Amniotic stem cell (primary cell): ENCODE data around the gene GRAP.
"Not testable (repeated sequence)": the region's sequence is repeated elsewhere in the genome, so short reads cannot be mapped to it uniquely, and the experiment has no call there.

ENCODE experiments used
- DNase-seq: peaks from one replicate; lab custom pipeline; 2025; lab: John Stamatoyannopoulos, UW

The GRAP gene

DNA sequence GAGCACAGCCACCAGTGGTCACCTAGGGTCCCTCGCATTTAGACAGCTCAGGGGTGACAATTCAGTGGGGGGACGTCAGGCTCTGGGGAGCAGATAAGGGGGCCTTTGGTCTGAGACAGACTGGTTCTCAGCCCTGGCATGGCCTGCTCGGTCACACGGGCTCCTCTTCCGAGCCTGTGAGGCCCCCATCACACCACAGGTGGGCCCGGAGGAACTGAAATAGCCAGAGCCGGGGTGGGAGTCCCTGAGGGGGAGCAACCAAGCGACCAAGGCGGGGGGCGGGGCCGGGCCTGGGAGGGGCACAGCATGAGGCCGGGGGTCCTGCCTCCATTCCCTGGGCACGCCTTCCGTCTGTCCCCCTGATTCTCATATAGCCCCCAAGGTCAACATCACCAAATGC lies 4.4 kb downstream of the GRAP start:
- DNase-seq = not testable (repeated sequence)

DNA sequence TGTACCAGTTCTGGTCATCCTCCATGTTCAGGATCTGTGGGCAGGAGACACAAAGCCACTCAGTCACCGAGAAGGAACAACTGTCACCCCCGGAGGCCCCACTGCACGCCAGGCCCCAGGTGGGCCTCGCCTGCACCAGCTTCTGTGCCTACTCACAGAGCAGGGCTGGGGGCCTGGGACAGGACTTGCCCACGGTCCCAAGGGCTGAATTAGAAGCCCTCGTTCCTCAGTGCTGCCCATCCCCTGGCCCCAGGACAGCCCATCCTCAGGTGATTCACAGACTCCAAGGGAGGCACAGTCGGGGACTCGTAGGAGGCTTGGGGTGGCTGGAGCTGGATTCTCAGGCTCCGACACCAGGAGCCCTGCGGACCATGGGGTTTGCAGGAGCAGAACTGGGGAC lies 4.9 kb downstream of the GRAP start:
- DNase-seq = not testable (repeated sequence)

DNA sequence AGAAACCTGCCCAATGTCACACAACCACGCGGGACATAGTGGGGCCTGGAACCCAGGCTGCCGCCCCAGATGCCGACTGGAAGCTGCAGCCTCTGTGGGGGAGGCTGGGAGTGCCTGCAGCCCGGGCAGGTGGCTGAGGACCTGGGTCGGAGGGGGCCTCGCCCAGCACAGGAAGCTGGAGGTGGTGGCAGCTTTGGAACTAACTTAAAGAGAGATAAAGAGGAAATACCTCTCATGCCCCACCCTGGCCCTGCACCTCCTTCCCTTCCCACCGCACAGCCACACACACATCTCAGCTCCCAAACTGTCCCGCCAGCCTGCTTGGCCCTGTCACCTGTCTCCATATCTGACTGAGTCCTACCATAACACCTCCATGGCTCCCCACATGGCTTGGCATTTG lies 6.4 kb downstream of the GRAP start:
- DNase-seq = not testable (repeated sequence)

DNA sequence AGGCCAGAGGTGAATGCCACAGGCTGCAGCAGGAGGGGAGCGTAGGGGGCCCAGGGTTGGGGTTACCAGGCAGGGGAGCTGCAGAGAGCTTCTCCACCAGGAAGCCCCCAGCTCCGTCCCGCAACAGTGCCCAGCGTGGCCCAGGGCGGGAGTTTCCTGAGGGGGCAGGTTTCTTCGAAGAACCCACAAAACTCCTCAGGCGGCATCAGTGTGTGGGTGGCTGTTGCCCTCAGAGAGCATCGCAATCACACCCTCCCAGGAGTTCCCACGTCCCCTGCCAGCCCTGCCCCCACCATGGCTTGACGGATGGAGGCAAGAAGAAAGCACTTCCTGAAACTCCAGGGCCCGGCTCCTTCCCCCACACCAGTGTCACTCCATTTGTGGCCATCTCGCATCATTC lies 8.0 kb downstream of the GRAP start:
- DNase-seq = not testable (repeated sequence)

DNA sequence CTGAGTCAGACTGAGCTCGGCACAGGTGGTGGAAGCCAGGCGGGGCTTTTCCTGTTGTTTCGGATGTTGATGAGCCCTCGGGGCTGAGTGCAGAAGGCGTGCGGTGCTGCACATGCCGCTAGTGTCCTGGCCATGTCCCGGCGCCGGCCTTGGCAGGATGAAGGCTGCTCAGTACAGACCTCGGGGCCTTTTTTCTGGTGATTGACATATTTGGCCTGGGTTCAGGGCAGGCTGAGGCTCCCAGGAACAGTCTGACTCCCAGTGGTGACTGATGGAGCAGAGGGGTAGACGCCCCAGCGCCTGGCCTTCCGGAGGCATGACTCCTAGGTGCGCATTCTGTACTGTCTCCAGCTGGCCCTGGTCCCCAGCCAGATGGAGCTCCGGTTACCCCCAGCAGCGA lies 8.8 kb downstream of the GRAP start:
- DNase-seq = not testable (repeated sequence)

DNA sequence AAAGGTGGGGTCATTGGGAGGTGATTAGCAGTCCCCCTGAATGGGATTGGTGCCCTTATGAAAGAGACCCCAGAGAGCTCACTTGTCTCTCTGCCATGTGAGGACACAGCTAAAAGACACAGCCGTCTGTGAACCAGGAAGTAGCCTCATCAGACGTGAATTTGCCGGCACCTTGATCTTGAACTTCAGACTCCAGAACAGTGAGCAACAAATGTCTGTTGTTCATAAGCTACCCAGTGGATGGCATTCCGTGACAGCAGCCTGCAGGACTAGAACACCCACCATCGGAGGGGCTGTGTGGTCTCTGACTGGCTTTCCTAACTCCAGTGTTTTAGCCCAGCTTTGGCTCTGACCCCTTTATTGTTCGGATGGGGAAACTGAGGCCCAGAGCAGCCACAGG lies 9.2 kb downstream of the GRAP start:
- DNase-seq = not testable (repeated sequence)

DNA sequence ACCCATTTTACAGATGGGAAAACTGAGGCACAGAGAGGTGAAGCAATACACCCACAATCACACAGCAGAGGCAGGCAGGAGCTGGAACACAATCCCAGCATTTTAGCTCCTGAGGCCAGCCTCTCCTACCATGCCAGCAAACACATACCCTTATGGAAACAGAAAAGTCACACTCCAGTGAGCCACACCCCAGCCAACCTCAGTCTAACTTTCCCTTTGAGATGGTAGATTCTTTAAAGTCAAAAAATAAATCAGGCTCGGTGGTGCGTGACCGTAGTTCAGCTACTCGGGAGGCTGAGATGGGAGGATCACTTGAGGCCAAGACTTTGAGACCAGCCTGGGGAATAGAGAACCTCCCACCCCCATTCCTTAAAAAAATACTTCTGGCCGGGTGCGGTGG lies 10.6 kb downstream of the GRAP start:
- DNase-seq = not testable (repeated sequence)

DNA sequence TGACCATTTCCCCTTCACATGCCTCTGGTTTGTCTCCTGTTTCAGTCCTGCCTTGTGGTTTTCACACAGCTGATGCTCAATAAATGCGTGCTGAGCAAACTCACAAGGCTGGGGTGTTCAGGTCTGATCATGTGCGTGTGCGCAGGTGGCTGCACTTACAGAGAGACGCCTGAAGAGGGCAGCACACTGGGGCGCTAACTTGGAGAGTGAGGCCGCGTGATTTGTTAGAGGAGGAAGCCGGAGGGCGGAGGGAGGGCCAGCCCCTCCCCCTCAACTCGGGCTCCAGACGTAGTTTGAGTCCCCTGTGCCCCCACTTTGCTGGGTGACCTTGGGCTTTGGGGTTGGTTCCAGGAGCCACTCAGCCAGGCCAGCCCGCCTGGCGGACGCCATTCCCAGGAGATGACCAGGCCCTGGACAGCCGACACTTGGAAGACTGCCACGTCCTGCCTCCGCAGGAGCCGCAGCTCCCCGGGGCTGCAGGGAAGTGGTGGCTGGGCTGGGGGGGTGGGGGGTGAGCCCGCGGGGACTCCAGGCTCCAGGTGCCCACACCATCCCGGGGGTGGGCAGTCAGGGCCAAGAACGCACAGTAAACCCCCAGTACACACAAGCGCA lies 14.3 kb downstream of the GRAP start:
- DNase-seq = not testable (repeated sequence)

DNA sequence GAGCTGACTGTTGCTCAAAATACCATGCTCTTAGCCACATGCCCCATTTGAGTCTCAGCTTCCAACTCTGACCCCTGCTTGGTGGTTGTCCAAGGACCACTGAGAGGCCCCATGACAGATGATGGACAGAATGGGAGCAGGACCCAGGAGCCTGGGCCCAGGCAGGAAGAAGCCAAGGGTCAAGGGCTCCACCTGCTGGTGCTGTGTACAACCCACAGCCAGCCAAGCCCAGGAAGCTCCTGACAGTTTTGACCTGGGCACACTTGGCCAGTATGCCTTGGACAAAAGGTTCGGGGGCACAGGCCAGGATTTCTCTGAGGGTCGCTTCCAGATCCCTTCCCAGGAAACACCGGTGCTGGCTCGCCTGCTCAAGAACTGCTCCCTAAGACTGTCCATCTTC lies 15.0 kb downstream of the GRAP start:
- not testable (repeated sequence) for DNase-seq

DNA sequence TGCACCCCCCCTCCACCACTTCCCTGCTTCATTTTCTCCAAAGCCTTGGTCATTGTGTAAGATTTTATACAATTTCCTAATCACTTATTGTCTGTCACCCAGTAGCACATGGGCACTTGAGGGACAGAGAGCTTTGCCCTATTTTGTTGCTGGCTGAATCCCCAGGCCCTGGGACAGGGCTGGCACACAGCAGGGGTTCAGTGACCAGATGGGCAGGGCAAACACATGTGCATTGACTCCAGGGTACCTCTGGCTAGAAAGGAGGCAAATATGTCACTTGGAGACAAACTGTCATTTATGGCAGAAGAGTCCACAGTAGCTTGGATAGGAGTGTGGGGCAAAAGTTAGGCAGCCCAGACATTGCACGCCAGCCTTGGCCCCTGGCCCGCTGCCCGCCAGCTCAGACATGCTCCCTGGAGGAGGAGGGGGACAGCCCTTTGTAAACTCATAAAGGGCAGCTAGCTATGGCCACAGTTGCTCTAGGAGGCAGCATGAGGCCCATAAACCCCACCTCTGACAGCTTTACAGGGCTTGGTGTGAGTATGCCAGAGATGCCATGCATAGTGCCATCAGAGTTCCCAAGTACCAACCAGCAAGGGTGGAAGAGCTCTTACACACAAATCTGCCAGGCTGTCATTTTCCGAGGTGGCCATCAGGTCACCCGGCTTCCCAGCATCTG lies 15.8 kb downstream of the GRAP start:
- not testable (repeated sequence) for DNase-seq

DNA sequence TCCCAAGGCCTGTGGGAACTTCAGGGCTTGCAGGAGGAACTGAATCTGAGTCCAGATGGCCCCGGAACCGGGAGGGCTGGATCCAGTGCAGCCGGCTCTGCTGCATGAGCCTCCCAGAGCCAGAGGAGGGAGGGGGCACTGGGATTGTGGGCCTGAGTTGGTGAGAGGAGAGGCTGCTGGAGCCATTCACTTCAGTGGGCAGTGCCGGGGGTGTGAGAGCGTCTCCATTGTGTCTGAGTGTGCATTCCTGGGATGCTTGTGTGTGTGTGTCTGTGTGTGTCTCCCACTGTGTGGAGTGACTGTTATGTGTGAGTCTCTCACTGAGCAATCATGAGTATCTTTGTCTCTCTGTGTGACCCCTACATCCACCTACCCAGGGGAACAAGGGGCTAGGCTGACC lies 17.0 kb downstream of the GRAP start:
- not testable (repeated sequence) for DNase-seq

DNA sequence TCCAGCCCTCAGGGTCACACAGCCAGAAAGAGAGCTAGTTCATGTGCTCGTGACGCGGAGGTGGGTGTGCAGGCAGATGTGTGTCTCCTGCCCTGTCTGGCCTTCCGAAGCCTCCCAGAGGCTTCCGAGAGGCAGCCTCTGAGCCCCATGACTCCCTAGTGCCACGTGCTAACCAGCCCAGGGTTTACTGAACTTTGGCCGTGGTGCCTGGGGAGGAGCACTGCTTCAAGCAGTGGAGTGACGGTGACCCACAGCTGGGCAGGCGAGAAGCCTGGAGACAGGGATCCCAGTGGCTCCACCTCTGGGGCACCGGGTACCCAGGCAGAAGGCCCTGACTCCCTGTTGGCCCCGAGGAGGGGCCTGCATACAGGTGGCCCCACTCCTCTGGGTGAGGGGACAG lies 18.1 kb downstream of the GRAP start:
- not testable (repeated sequence) for DNase-seq

DNA sequence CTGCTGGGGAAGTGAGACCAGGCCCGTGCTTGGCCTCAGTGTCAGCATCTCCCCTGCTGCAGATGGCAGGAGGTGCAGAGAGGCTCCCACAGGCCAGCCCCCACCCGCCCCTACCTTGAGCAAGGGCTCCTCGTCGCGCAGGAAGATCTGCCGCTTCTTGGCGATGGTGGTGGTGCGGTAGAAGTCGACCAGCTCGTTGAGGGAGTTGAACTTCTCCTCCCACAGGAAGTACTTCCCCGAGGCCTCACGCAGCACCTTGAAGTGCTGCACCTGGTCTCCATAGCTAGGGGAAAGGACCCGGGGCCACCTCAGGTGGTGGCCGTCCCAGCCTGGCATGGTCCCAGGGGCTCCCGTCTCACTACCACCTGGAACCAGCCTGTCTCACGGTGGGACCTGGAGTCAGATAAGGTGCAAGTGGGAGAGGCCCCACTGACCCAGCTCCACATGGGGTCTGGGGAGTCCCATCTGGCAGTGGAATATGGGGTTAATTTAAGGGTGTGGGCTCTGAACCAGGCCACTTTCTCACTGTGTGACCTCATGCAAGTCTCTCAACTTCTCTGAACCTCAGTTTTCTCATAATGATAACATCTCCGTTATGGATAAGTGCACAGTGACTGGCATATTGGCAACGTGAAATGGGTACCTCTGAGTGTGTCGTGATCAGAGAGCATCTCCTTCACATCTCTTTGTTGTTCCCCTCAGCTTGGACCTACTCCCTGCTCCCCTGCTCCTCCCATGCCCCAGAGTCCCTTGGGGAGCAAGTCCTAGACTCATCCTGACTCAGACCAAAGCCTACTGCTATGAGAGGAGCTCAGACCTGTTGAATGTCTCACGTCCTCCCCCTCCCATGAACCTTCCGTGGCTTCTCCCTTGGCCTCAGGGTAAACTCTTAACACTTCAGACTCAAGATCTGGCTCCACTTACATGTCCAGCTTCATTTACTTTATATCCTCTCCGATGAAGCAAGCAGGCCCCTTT lies 22.4 kb downstream of the GRAP start:
- DNase-seq = peak; percentile 8

DNA sequence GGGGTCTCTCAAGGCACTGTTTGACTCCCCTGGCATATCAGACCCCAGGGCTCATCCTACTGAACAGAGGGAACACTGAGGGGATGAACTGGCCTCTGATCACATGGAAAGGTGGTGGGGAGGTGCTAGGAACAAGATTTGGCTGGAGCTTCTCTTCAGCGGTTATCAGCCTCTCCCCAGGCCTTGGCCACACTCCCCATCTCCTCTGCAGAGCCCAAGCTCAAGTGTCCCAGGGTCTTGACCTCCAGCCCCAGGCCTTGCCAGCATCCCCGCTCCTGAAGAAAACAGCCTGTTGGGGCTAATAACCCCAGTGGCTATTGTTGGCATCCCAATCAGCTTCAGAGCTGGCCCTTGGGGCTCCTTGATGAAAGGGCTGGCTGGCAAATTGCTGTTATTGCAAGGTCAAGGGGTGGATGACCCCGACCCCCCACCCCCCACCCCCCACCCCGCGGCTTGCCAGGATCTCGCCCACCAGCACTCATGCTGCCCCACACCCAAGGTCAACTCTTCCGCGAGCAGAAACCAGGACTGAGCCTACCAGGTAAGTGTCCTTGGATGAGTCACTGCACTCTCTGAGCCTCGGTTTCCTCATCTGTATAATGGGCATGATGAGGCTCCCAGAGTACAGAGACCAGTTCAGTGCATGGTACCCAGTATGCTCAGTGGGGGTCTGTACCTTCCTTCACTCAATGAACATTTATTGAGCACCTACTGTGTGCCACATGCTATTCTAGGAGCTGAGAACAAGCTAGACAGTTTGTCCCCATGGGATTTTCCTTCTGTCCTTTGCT lies 23.4 kb downstream of the GRAP start:
- no peak for DNase-seq

DNA sequence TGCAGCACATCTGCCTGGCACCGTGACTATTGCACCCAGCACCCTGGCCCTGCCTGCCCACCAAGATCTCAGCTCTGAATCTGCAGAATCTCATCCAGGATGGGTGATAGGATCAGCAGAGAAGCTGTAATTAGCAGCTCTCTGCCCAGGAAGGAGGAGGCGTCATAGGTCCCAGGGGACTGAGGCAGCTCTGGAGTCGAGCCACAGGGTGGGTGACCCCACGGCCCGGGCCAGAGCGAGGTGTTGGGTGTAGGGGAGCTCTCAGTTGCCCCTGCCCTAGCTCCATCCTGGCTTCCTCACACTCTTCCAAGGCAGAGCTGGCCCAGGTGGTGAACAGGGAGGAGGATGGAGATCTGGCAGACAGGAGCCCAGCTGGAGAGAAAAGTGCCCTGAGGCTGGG lies 24.0 kb downstream of the GRAP start:
- no peak for DNase-seq

DNA sequence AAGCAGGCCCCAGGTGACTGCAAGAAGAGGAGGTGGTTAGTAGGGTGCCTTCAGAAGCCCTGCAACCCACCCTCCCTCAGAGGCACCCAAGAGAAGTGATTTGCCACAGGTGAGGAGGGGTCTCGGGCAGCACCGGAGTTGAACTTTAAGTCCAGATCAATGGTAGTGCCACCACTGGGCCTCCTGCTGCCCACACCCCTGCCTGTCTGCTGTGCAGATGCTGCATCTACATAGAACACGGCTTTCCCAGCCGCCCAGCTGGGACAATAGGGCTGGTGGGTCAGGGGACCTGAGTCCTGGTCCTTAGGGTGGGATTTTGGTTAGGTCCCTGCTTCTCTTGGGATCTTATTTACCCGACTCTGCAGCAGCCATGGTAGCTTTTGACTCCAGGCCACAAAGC lies 24.6 kb downstream of the GRAP start:
- no peak for DNase-seq

DNA sequence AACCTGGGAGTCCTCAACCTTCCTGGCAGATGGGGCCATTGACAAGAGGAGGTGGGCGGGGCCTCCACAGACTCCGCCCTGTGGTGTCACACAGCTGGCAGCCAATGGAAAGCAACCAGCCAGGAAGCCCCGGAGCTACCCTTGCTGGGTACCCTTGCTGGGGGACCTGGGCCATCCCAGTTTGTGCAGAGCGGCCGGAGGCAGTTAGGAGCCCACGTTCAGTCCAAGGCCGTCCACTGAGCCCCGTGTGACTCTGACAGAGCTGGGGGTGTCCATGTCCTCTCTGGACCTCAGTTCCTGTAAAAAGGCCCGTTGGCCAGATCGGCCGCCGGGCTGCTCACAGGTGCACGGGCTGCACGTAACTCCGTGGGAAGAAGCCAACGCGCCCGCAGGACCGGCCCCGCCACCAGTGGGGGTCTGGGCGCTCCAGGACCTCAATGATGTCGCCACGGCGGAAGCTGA lies 25.1 kb downstream of the GRAP start:
- no peak for DNase-seq

DNA sequence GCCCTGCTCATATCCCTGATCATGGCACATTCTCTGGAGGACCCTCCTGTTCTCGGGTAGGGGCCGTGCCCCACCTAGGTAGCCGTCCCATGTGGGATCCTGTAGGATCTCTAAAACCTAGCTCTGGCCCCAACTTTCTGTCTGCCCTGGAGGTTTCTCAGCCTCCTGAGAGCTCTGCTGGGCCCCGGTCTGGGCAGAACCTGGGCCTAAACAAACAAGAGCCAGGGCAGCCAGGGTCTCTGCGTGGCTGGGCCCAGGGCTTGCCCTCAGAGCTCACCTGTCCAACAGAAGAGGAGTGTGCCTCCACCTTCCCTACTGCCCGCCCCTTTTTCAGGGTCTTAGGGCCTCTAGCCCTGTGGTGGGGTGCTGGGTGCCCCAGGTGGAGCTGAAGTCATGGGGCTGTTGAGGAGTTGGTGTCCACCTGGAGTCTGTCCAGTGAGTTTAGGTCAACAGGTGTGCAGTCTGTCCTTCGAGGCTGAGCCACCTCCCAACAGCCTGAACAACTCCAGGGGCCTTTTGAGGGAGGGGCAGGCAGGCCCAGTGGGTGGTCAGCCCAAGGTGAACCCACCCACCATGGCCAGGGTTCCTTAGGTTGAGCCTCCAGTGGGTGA lies 25.6 kb downstream of the GRAP start:
- DNase-seq = not testable (repeated sequence)

DNA sequence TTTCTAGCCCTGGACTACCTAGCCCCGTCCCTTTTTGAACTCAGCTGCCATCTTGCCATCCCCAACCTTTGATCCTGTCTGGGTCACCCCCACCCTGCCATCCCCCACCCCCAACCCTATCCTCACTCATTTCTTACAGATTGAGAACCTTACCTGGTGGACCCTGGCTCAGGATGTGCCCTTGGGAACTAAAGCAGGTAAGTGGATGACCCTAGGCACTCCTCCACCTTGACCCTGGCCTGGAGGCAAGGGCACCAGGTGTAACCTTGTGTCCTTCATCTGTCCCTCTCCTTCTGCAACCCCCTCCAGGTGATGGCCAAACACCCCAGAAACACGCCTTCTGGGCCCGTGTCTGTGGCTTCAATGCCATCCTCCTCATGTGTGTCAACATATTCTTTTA lies 26.7 kb downstream of the GRAP start:
- DNase-seq = no peak

DNA sequence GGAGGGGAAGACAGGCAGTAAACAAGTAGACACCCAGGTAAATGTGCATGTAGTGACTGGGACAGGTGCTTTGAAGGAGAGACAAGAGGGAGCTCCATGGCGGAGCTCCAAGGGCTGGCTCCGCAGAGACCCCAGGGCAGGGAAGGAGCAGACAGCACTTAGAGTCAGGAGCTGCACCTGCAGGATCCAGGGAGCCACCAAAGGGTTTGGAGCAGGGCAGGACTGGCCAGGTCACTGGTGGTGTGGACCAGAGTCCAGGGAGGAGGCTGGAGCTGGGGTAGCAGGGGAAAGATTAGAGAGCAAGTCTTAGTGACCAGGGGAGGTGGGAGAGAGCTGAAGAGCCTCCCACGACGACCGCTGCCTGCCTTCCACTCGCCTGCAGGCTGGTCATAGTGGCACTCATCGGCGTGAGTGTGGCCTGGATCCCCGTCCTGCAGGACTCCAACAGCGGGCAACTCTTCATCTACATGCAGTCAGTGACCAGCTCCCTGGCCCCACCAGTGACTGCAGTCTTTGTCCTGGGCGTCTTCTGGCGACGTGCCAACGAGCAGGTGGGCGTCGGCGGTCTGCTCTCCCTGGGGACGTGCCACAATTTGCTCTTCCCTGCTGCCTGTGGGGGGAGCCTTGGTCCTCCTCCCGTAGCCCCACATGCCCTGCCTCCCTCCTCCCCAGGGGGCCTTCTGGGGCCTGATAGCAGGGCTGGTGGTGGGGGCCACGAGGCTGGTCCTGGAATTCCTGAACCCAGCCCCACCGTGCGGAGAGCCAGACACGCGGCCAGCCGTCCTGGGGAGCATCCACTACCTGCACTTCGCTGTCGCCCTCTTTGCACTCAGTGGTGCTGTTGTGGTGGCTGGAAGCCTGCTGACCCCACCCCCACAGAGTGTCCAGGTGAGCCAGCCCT lies 27.5 kb downstream of the GRAP start:
- DNase-seq = no peak
